Stimulated activated CD4-positive, alpha-beta T cell treated with anti-CD3 and anti-CD28 coated beads, Interleukin-2, amount 100 ng/mL, for 4 hours (primary cell): ENCODE data around the gene FRMD4A.

Source experiments
- DNase-seq: peaks from one replicate; pipeline ENCODE4 v3.0.0-alpha.2; 2020; ENCODE audit warnings: low read depth

FRMD4A gene

GRCh38 chr10:14016011-14016536 is 314.6 kb downstream of the FRMD4A start:
- DNase-seq, result no peak

GRCh38 chr10:14014423-14014822 is 316.3 kb downstream of the FRMD4A start:
- DNase-seq, result no peak

- no peak for DNase-seq
Measured at GRCh38 chr10:14010769-14011574, 319.8 kb downstream of the FRMD4A start.

- DNase-seq, result no peak
Measured at GRCh38 chr10:14010101-14010558, 320.6 kb downstream of the FRMD4A start.

- DNase-seq, result peak; percentile 78
Measured at GRCh38 chr10:14009371-14010100, 321.2 kb downstream of the FRMD4A start.

GRCh38 chr10:14008740-14009080 is 322.0 kb downstream of the FRMD4A start:
- no peak for DNase-seq

- no peak for DNase-seq
Measured at GRCh38 chr10:14004536-14004935, 326.2 kb downstream of the FRMD4A start.

- DNase-seq, result no peak
Measured at GRCh38 chr10:14003517-14004184, 327.1 kb downstream of the FRMD4A start.

- no peak for DNase-seq
Measured at GRCh38 chr10:14001298-14002040, 329.3 kb downstream of the FRMD4A start.

- DNase-seq, result no peak
Measured at GRCh38 chr10:13998163-13998835, 332.4 kb downstream of the FRMD4A start.

- DNase-seq, result no peak
Measured at GRCh38 chr10:13997650-13998049, 333.1 kb downstream of the FRMD4A start.

GRCh38 chr10:13994932-13995331 is 335.8 kb downstream of the FRMD4A start:
- DNase-seq, result no peak

GRCh38 chr10:13993673-13994089 is 337.0 kb downstream of the FRMD4A start:
- no peak for DNase-seq

GRCh38 chr10:13993169-13993568 is 337.6 kb downstream of the FRMD4A start:
- no peak for DNase-seq

GRCh38 chr10:13991353-13991752 is 339.4 kb downstream of the FRMD4A start:
- DNase-seq, result no peak

- no peak for DNase-seq
Measured at GRCh38 chr10:13990946-13991345, 339.8 kb downstream of the FRMD4A start.

GRCh38 chr10:13990392-13990805 is 340.3 kb downstream of the FRMD4A start:
- DNase-seq, result no peak

GRCh38 chr10:13989616-13990015 is 341.1 kb downstream of the FRMD4A start:
- DNase-seq, result no peak

GRCh38 chr10:13987446-13987845 is 343.3 kb downstream of the FRMD4A start:
- no peak for DNase-seq

- DNase-seq, result no peak
Measured at GRCh38 chr10:13984647-13985155, 346.0 kb downstream of the FRMD4A start.

- DNase-seq, result no peak
Measured at GRCh38 chr10:13983035-13983434, 347.7 kb downstream of the FRMD4A start.
